ENCODE data around the gene HRCT1.
"Not testable (repeated sequence)": the region's sequence is repeated elsewhere in the genome, so short reads cannot be mapped to it uniquely, and the experiment has no call there.

HRCT1 gene

DNA sequence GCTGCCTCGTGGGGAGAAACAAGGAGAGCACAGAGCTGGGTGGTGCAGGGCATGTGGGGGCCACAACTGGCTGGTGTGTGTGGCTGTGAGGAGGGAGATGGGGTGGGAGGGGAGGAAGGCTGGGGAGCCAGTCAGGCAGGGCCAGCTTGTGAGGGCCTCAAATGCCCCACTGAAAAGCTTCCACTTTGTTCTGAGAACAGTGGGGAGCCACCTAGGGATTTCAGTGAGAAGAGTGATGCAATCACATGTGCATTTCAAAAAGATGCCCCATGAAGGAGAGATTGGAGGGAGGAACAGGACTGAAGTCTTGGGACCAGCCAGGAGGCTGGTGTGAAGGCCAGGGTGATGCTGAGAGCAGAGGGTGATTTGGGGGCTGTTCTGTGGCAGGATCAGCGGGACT, 37.1 kb upstream of the HRCT1 start:
- Histone ChIP-seq H3K9ac (ENCODE audit: low read depth, low read length) (no peak overlapping the region), H3K4me3 (ENCODE audit: low read length) (no peak overlapping the region), H3K36me3 (ENCODE audit: insufficient read depth, low read depth, low read length) (no peaks in the 10 kb centered on the region), H3K27me3 (ENCODE audit: insufficient read depth, low read length) (no peaks in the 10 kb centered on the region), H3K9me3 (ENCODE audit: insufficient read depth, low read depth, low read length) (no peaks in the 10 kb centered on the region; the same call in 1 of the 2 replicates), H3K27ac (ENCODE audit: low read length) (no peak overlapping the region), H3K4me1 (ENCODE audit: insufficient read depth, low read length) (no peaks in the 10 kb centered on the region)

DNA sequence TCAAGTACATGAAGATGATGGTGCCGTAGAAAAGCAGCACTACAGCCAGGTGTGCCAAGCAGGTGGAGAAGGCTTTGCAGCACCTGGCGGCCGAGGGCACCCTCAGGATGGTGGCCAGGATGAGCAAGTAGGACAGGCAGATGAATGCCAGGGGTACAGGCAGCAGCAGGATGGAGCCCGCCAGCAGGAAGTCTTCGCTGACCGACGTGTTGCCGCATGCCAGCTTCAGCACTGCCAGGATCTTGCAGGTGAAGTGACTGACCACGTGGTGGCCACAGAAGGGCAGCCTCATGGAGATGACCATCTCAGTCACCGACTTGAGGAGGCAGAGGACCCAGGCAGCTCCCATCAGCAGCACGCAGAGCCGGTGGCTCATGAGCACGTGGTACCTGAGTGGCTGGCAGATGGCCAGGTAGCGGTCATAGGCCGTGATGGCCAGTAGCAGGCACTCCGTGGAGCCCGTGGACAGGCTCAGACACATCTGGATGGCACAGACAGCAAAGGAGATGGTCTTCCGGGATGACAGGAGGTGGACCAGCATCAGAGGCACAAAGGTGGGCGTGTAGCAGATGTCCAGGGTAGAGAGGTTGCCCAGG, 36.3 kb upstream of the HRCT1 start:
- Histone ChIP-seq H3K27ac (ENCODE audit: low read length) (no peak overlapping the region), H3K4me1 (ENCODE audit: insufficient read depth, low read length) (no peaks in the 10 kb centered on the region), H3K9me3 (ENCODE audit: insufficient read depth, low read depth, low read length) (no peaks in the 10 kb centered on the region; the same call in 1 of the 2 replicates), H3K36me3 (ENCODE audit: insufficient read depth, low read depth, low read length) (no peaks in the 10 kb centered on the region), H3K9ac (ENCODE audit: low read depth, low read length) (no peak overlapping the region), H3K4me3 (ENCODE audit: low read length) (no peak overlapping the region), H3K27me3 (ENCODE audit: insufficient read depth, low read length) (no peaks in the 10 kb centered on the region)

DNA sequence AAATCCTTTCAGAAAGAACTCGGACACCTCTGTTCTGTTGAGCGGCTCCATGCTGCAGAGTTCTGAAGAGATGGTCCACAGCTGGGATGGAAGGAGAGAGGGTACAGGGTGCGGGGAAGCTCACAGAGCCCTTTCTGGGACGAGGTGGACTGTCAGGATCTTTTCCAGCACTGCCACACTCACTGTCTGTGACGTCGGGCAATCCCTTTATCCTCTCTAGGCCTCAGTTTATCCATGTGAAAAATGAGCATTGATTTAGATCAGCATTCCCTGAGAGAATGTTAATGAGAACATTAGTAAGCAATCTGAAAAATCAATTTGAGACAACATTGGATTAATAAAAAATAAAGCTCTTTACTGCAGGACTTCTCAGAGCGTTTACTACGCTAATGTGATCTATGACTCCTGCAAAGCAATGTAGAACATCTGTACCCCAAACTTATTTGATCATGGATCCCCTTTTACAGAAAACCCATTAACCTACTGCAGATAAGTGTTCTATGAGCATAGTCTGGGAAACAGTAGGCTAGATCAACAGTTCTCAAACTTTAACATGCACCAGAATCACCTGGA, 35.6 kb upstream of the HRCT1 start, which contains the start of gene OR13J1:
Gene OR13J1 (minus strand): TSS at position 51 of the 573 bp plus-strand sequence. CDS start 0 bp downstream, at position 51.
- no peak within 1 kb of the TSS for H3K27ac ChIP-seq (ENCODE audit: low read length)
- no peak within 1 kb of the TSS for H3K4me3 ChIP-seq (ENCODE audit: low read length)
- no peaks in the 10 kb centered on the region for H3K4me1 ChIP-seq (ENCODE audit: insufficient read depth, low read length)
- no peaks in the 10 kb centered on the region for H3K27me3 ChIP-seq (ENCODE audit: insufficient read depth, low read length)
- H3K9ac ChIP-seq (ENCODE audit: low read depth, low read length), result no peak within 1 kb of the TSS
- H3K36me3 ChIP-seq (ENCODE audit: insufficient read depth, low read depth, low read length), result no peaks in the 10 kb centered on the region
- H3K9me3 ChIP-seq (ENCODE audit: insufficient read depth, low read depth, low read length), result no peaks in the 10 kb centered on the region; the same call in 1 of the 2 replicates

DNA sequence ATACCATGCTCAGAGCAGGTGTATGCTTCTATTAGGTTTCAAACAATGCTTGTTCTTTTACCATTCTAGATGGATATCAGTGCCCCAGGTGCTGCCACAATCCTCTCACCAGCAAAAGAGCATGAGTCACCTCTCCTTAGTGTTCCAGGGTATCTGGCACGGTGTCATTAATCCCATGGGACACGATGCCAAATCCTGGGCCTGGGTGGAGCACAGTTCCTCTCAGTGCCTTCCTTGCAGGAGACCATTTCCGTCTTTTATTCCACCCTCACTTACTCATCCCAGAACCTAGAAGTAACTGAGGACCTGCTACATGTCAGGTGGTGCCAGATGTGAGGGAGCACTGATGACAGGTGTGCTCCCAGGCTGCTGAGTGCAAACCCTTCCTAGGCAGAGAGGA, 34.5 kb upstream of the HRCT1 start:
- H3K4me3 ChIP-seq (ENCODE audit: low read length), result no peak overlapping the region
- no peaks in the 10 kb centered on the region for H3K36me3 ChIP-seq (ENCODE audit: insufficient read depth, low read depth, low read length)
- no peak overlapping the region for H3K9ac ChIP-seq (ENCODE audit: low read depth, low read length)
- H3K27ac ChIP-seq (ENCODE audit: low read length), result no peak overlapping the region
- H3K27me3 ChIP-seq (ENCODE audit: insufficient read depth, low read length), result no peaks in the 10 kb centered on the region
- no peaks in the 10 kb centered on the region for H3K4me1 ChIP-seq (ENCODE audit: insufficient read depth, low read length)
- peaks cover 8% of the 10 kb centered on the region for H3K9me3 ChIP-seq (ENCODE audit: insufficient read depth, low read depth, low read length)

DNA sequence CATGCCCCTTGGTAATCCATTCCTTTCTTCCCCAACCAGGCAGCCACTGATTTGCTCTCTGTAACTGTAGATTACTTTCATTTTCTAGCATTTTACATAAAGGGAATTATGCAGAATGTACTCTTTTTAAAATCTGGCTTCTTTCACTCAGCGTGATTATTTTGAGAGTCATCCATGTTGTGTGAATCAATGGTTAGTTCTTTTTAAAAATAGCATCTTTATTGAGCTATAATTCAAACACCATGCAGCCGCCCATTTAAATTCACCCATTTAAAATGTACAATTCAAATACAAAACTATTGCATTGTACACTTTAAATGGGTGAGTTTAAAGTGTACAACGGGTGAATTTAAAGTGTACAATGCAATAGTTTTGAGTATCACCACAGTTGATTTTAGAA, 33.5 kb upstream of the HRCT1 start:
- Histone ChIP-seq H3K4me3 (ENCODE audit: low read length) (no peak overlapping the region), H3K9me3 (ENCODE audit: insufficient read depth, low read depth, low read length) (peaks cover 16% of the 10 kb centered on the region), H3K4me1 (ENCODE audit: insufficient read depth, low read length) (no peaks in the 10 kb centered on the region), H3K36me3 (ENCODE audit: insufficient read depth, low read depth, low read length) (no peaks in the 10 kb centered on the region), H3K27ac (ENCODE audit: low read length) (no peak overlapping the region), H3K27me3 (ENCODE audit: insufficient read depth, low read length) (no peaks in the 10 kb centered on the region), H3K9ac (ENCODE audit: low read depth, low read length) (no peak overlapping the region)

DNA sequence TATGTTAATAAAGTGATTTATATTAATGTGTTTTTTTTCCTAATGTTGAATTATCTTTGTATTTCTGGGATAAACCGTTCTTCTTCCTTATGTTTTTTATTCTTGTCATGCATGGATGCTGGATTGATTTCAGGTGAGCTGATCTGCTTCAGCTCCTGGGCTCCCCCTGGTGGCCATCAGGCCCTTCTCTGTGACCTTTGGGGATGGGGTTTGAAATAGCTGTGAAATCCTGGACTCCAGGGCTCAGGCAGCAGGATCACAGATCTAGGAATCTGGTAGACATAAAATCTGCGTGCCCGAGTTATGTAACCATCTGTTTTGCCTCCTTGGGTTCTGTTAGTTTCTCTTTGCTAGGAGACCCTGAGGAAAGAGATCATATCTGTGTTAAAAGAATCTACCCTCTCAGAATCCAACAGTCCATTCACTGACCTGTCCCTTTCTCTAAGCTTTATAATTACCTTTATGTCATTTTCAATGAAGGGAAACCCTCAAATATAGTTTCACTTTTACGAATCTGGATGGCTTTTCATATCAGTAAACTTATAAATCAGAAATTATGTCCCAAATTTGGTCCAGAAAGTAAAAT, 23.6 kb upstream of the HRCT1 start:
- Histone ChIP-seq H3K4me1 (ENCODE audit: insufficient read depth, low read length) (no peaks in the 10 kb centered on the region), H3K36me3 (ENCODE audit: insufficient read depth, low read depth, low read length) (no peaks in the 10 kb centered on the region), H3K9ac (ENCODE audit: low read depth, low read length) (no peak overlapping the region), H3K27ac (ENCODE audit: low read length) (no peak overlapping the region), H3K4me3 (ENCODE audit: low read length) (no peak overlapping the region), H3K27me3 (ENCODE audit: insufficient read depth, low read length) (no peaks in the 10 kb centered on the region), H3K9me3 (ENCODE audit: insufficient read depth, low read depth, low read length) (0 out of 2 replicates have a peak, but pooled peaks cover under 1% of the 10 kb centered on the region)

DNA sequence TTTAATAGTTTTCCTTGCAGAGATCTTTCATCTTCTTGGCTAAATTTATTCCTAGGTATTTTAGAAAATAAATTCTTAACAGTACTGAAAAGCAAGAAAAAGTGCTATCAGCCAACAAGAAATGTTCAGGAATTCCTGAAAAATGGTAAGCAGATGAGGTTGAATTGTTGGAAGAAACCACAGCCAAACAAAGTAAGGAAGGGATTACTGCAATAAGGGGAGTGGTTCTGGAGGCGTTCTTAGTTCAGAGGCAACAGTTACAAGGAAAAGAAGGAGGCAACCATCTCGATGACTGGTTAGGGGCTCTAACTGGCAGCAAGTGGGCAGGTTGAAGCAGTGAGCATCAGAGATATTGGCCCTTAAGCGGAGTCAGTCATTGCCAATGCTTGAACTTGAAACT, 23.0 kb upstream of the HRCT1 start:
- Histone ChIP-seq H3K4me1 (ENCODE audit: insufficient read depth, low read length) (no peaks in the 10 kb centered on the region), H3K36me3 (ENCODE audit: insufficient read depth, low read depth, low read length) (no peaks in the 10 kb centered on the region)

DNA sequence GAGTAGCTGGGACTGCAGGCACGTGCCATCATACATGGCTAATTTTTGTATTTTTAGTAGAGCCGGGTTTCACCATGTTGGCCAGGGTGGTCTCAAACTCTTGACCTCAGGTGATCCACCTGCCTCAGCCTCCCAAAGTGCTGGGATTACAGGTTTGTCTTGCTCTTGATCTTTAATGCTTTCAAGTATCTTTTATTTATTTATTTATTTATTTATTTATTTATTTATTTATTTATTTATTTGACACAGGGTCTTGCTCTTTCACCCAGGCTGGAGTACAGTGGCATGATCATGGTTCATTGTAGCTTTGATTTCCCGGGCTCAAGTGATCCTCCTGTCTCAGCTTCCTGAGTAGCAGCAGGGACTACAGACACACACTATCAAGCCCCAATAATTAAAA, 21.1 kb upstream of the HRCT1 start:
- H3K4me1 ChIP-seq (ENCODE audit: insufficient read depth, low read length); H3K36me3 ChIP-seq (ENCODE audit: insufficient read depth, low read depth, low read length): not testable (repeated sequence)

More for the DNA sequence above, 23.0 kb upstream of the HRCT1 start:
- no peak overlapping the region for H3K4me3 ChIP-seq (ENCODE audit: low read length)
- no peak overlapping the region for H3K27ac ChIP-seq (ENCODE audit: low read length)
- no peaks in the 10 kb centered on the region for H3K9me3 ChIP-seq (ENCODE audit: insufficient read depth, low read depth, low read length)
- no peak overlapping the region for H3K9ac ChIP-seq (ENCODE audit: low read depth, low read length)
- H3K27me3 ChIP-seq (ENCODE audit: insufficient read depth, low read length), result no peaks in the 10 kb centered on the region

DNA sequence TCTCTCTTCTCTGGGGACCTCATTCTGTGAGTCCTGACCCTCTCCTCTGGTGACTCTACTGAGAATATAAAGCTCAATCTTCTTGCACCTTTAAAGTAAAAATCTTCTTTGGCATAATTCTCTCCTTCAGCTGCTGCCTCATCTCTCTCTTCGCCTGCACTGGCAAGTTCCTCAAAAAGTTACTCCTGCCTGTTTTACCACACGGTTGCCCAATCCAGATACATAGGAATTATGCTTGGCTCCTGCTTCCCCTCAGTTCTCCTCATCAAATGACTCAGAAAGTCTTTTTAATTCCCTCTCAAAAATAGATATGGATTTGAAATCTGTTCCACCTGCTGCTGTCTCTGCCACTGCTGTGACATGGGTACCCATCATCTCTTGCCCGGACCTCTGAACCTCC, 14.4 kb upstream of the HRCT1 start:
- Histone ChIP-seq H3K27ac (ENCODE audit: low read length) (no peak overlapping the region), H3K4me3 (ENCODE audit: low read length) (no peak overlapping the region), H3K4me1 (ENCODE audit: insufficient read depth, low read length) (no peaks in the 10 kb centered on the region), H3K27me3 (ENCODE audit: insufficient read depth, low read length) (no peaks in the 10 kb centered on the region; the same call in 1 of the 2 replicates), H3K9me3 (ENCODE audit: insufficient read depth, low read depth, low read length) (no peaks in the 10 kb centered on the region), H3K36me3 (ENCODE audit: insufficient read depth, low read depth, low read length) (no peaks in the 10 kb centered on the region), H3K9ac (ENCODE audit: low read depth, low read length) (no peak overlapping the region)

More for the DNA sequence above, 21.1 kb upstream of the HRCT1 start:
- not testable (repeated sequence) for H3K27ac ChIP-seq (ENCODE audit: low read length); H3K9me3 ChIP-seq (ENCODE audit: insufficient read depth, low read depth, low read length); H3K9ac ChIP-seq (ENCODE audit: low read depth, low read length); H3K4me3 ChIP-seq (ENCODE audit: low read length); H3K27me3 ChIP-seq (ENCODE audit: insufficient read depth, low read length)

DNA sequence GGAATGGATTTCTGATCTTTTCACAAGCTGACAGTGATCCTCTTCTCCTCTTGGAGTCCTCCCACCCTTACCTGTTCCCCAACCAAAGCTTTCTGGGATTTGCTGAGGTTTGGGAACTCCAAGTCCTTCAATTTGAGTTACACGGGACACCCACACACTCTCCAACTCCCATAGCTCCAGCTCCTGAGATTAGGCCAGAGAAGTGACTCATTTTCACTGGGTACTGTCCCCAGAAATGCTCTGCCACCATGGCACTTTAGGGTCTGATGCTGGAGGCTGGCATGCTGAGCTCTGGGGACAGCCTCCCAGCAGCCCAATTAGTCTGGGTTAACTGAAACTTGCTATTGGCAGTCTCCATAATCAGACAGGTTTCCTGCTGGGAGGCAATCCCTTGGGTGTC, 14.0 kb upstream of the HRCT1 start:
- no peaks in the 10 kb centered on the region; the same call in 1 of the 2 replicates for H3K27me3 ChIP-seq (ENCODE audit: insufficient read depth, low read length)
- no peak overlapping the region for H3K4me3 ChIP-seq (ENCODE audit: low read length)
- H3K4me1 ChIP-seq (ENCODE audit: insufficient read depth, low read length), result no peaks in the 10 kb centered on the region
- H3K9me3 ChIP-seq (ENCODE audit: insufficient read depth, low read depth, low read length), result no peaks in the 10 kb centered on the region
- no peaks in the 10 kb centered on the region for H3K36me3 ChIP-seq (ENCODE audit: insufficient read depth, low read depth, low read length)
- H3K27ac ChIP-seq (ENCODE audit: low read length), result no peak overlapping the region
- no peak overlapping the region for H3K9ac ChIP-seq (ENCODE audit: low read depth, low read length)

DNA sequence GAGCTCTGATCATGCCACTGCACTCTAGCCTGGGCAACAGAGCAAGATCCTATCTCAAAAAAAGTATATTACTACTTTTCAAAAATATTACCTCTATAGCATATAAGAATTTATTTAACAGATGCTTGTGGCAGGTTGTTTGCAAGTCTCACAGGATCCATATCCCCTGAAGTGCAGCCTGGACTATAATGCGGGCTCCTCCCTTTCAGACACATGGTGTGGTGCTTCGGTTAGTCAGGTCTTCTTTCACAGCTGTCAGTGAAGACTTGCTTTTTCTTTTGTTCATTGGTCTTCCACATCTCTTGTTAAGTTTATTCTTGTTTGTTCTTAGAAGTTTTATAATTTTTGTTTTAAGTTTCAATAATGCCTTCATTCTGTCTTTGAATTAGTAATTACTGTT, 9.4 kb upstream of the HRCT1 start:
- no peak overlapping the region for H3K4me3 ChIP-seq (ENCODE audit: low read length)
- no peaks in the 10 kb centered on the region; the same call in 1 of the 2 replicates for H3K27me3 ChIP-seq (ENCODE audit: insufficient read depth, low read length)
- no peak overlapping the region for H3K27ac ChIP-seq (ENCODE audit: low read length)
- no peak overlapping the region for H3K9ac ChIP-seq (ENCODE audit: low read depth, low read length)
- H3K36me3 ChIP-seq (ENCODE audit: insufficient read depth, low read depth, low read length), result no peaks in the 10 kb centered on the region
- no peaks in the 10 kb centered on the region for H3K4me1 ChIP-seq (ENCODE audit: insufficient read depth, low read length)
- H3K9me3 ChIP-seq (ENCODE audit: insufficient read depth, low read depth, low read length), result no peaks in the 10 kb centered on the region

All from iPS-20b (cell line).